Measurements from ENCODE around the gene CARD16.
"Not testable (repeated sequence)": the region's sequence is repeated elsewhere in the genome, so short reads cannot be mapped to it uniquely, and the experiment has no call there.

CARD16 gene

GRCh38 chr11:105045676-105046296 lies 651 bp upstream of the CARD16 start:
- POLR2A ChIA-PET: no interaction called here
- TF ChIP-seq LEF1 (IDR thresholded peaks at IDR 0.05; ENCODE audit: borderline replicate concordance): no peak
- no peak for TF ChIP-seq FOXA1 (IDR thresholded peaks at IDR 0.05)
- no peak for TF ChIP-seq PKNOX1 (IDR thresholded peaks at IDR 0.05)
- no peak for TF ChIP-seq ARNT (IDR thresholded peaks at IDR 0.05)
- no peak for TF ChIP-seq ZNF384 (IDR thresholded peaks at IDR 0.05)
- no peak for DNase-seq (ENCODE audit: extremely low spot score)
- CTCF ChIA-PET: no interaction called here

GRCh38 chr11:105042178-105042577 lies 3.0 kb downstream of the CARD16 start:
- CTCF ChIA-PET: no interaction called here
- no peak for TF ChIP-seq FOXK2 (IDR thresholded peaks at IDR 0.05)
- POLR2A ChIA-PET: no interaction called here
- no peak for DNase-seq (ENCODE audit: extremely low spot score)

- no peak for DNase-seq (ENCODE audit: extremely low spot score)
- ChIA-PET CTCF (no interaction called here), POLR2A (no interaction called here)
- no peak for TF ChIP-seq HDGF (IDR thresholded peaks at IDR 0.05; ENCODE audit: borderline replicate concordance)
- no peak for TF ChIP-seq SUZ12 (IDR thresholded peaks at IDR 0.05)
- TF ChIP-seq NFRKB (IDR thresholded peaks at IDR 0.05): no peak
- TF ChIP-seq SP1 (IDR thresholded peaks at IDR 0.05): no peak
- no peak for TF ChIP-seq ELF4 (IDR thresholded peaks at IDR 0.05)
- no peak for TF ChIP-seq L3MBTL2 (conservative IDR thresholded peaks at IDR 0.05)
- no peak for TF ChIP-seq CTBP1 (IDR thresholded peaks at IDR 0.05; ENCODE audit: borderline replicate concordance)
Observed at GRCh38 chr11:105040703-105041102, 4.4 kb downstream of the CARD16 start.

GRCh38 chr11:105034813-105035620 lies 10.1 kb downstream of the CARD16 start, which contains the start of gene CASP1:
TSS of gene CASP1 (minus strand) at chr11:105035144. CDS start at chr11:105035113, 31 bp downstream.
- DNase-seq (ENCODE audit: extremely low spot score): no peak

GRCh38 chr11:105034388-105034787 lies 10.7 kb downstream of the CARD16 start:
- CTCF ChIA-PET; DNase-seq (ENCODE audit: extremely low spot score); POLR2A ChIA-PET: not testable (repeated sequence)

More at GRCh38 chr11:105034813-105035620, 10.1 kb downstream of the CARD16 start, which contains the start of gene CASP1:
- POLR2A ChIA-PET: no interaction called here
- TF ChIP-seq HDGF (IDR thresholded peaks at IDR 0.05; ENCODE audit: borderline replicate concordance): no peak
- CTCF ChIA-PET: no interaction called here

- no peak for DNase-seq (ENCODE audit: extremely low spot score)
- ChIA-PET CTCF (no interaction called here), POLR2A (no interaction called here)
- no peak for TF ChIP-seq ZNF384 (IDR thresholded peaks at IDR 0.05)
- TF ChIP-seq LEF1 (IDR thresholded peaks at IDR 0.05; ENCODE audit: borderline replicate concordance): no peak
- no peak for TF ChIP-seq PKNOX1 (IDR thresholded peaks at IDR 0.05)
- TF ChIP-seq FOXA1 (IDR thresholded peaks at IDR 0.05): no peak
- TF ChIP-seq BHLHE40 (IDR thresholded peaks at IDR 0.05; ENCODE audit: borderline replicate concordance): no peak
- TF ChIP-seq L3MBTL2 (conservative IDR thresholded peaks at IDR 0.05): no peak
- TF ChIP-seq HDGF (IDR thresholded peaks at IDR 0.05; ENCODE audit: borderline replicate concordance): no peak
- TF ChIP-seq ARNT (IDR thresholded peaks at IDR 0.05): no peak
- TF ChIP-seq ELF4 (IDR thresholded peaks at IDR 0.05): no peak
- no peak for TF ChIP-seq FOXM1 (IDR thresholded peaks at IDR 0.05; ENCODE audit: borderline replicate concordance)
Observed at GRCh38 chr11:105033781-105034180, 11.4 kb downstream of the CARD16 start.

GRCh38 chr11:105033343-105033742 lies 11.8 kb downstream of the CARD16 start:
- TF ChIP-seq ELF4 (IDR thresholded peaks at IDR 0.05): no peak
- no peak for TF ChIP-seq L3MBTL2 (conservative IDR thresholded peaks at IDR 0.05)
- TF ChIP-seq ZNF384 (IDR thresholded peaks at IDR 0.05): no peak
- TF ChIP-seq FOXA1 (IDR thresholded peaks at IDR 0.05): no peak
- no peak for TF ChIP-seq SUZ12 (IDR thresholded peaks at IDR 0.05)
- no peak for TF ChIP-seq CTBP1 (IDR thresholded peaks at IDR 0.05; ENCODE audit: borderline replicate concordance)
- TF ChIP-seq SP1 (IDR thresholded peaks at IDR 0.05): no peak
- no peak for TF ChIP-seq FOXM1 (IDR thresholded peaks at IDR 0.05; ENCODE audit: borderline replicate concordance)
- no peak for TF ChIP-seq FOXK2 (IDR thresholded peaks at IDR 0.05)
- ChIA-PET CTCF (no interaction called here), POLR2A (no interaction called here)
- DNase-seq (ENCODE audit: extremely low spot score): no peak

GRCh38 chr11:105032495-105032894 lies 12.6 kb downstream of the CARD16 start:
- DNase-seq (ENCODE audit: extremely low spot score): no peak
- POLR2A ChIA-PET: no interaction called here
- CTCF ChIA-PET: no interaction called here
- TF ChIP-seq NFRKB (IDR thresholded peaks at IDR 0.05) (no peak), ARNT (IDR thresholded peaks at IDR 0.05) (no peak), SUZ12 (IDR thresholded peaks at IDR 0.05) (no peak), BHLHE40 (IDR thresholded peaks at IDR 0.05; ENCODE audit: borderline replicate concordance) (no peak), LEF1 (IDR thresholded peaks at IDR 0.05; ENCODE audit: borderline replicate concordance) (no peak), HDGF (IDR thresholded peaks at IDR 0.05; ENCODE audit: borderline replicate concordance) (no peak), FOXK2 (IDR thresholded peaks at IDR 0.05) (no peak), FOXM1 (IDR thresholded peaks at IDR 0.05; ENCODE audit: borderline replicate concordance) (no peak), CTBP1 (IDR thresholded peaks at IDR 0.05; ENCODE audit: borderline replicate concordance) (no peak), ZNF384 (IDR thresholded peaks at IDR 0.05) (no peak), PKNOX1 (IDR thresholded peaks at IDR 0.05) (no peak), ELF4 (IDR thresholded peaks at IDR 0.05) (no peak), SP1 (IDR thresholded peaks at IDR 0.05) (no peak), TARDBP (IDR thresholded peaks at IDR 0.05) (no peak), FOXA1 (IDR thresholded peaks at IDR 0.05) (no peak), L3MBTL2 (conservative IDR thresholded peaks at IDR 0.05) (no peak)

Measured in HEK293T (cell line).